NCI-H2081 treated with DMSO at 0.1 percent for 48 hours (cell line): ENCODE results near the gene TMSB15B.
"Not testable (repeated sequence)": the region's sequence is repeated elsewhere in the genome, so short reads cannot be mapped to it uniquely, and the experiment has no call there.

Experiments
- DNase-seq: peaks from one replicate; lab custom pipeline; 2025; lab: John Stamatoyannopoulos, UW

The TMSB15B gene

GRCh38 chrX:103962411-103963278, at the start of gene TMSB15B:
Gene TMSB15B, plus strand, starts transcription at chrX:103962627.
- DNase-seq = not testable (repeated sequence)

- DNase-seq = no peak
Measured at GRCh38 chrX:103913356-103914020, 48.9 kb upstream of the TMSB15B start.

GRCh38 chrX:103918050-103918449, 44.4 kb upstream of the TMSB15B start:
- peak; percentile 22 for DNase-seq

- peak; percentile 49 for DNase-seq
Measured at GRCh38 chrX:103918571-103919269, 43.7 kb upstream of the TMSB15B start.

- DNase-seq = peak; percentile 34
Measured at GRCh38 chrX:103919270-103919637, 43.2 kb upstream of the TMSB15B start.

GRCh38 chrX:103920515-103920914, 41.9 kb upstream of the TMSB15B start:
- not testable (repeated sequence) for DNase-seq

DNA sequence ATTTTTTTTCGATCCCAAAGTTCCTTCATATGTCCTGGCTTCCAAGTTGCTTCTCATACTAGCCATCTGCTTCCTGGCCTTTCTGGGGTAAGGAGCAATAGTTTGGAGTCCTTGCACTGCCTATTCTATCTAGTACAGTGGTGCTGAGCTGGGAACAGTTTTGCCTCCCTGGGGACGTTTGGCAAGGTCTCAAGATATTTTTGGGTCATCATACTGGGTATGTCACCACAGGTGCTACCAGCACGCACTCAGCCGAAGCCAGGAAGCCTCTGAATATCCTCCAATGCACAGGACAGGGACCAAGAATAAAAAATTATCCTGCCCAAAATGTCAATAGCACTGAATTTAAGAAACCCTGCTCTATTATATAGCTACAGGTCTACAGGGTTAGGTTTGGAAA, 35.4 kb upstream of the TMSB15B start:
- no peak for DNase-seq

DNA sequence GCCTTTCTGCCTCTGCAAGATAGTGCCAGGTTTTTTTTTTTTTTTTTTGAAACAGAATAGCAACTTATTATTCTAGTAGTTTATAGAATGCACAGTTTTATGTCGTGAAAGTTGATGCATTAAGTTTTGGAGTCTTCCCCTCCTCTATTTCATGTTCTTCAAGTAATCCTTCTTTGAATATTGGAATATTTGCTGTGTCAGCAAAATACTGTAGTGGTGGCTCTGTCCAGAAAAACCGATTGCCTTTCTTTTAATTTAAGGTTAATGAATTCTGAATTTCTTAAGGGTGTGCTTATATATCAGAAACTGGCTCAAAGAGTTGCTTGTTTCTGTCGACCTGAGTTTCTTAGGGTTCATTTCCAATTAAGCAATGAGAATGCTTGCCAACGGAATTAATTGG, 34.8 kb upstream of the TMSB15B start:
- DNase-seq = no peak

- DNase-seq = no peak
Measured at GRCh38 chrX:103932133-103932532, 30.3 kb upstream of the TMSB15B start.

- DNase-seq = not testable (repeated sequence)
Measured at GRCh38 chrX:103940257-103940656, 22.2 kb upstream of the TMSB15B start.

DNA sequence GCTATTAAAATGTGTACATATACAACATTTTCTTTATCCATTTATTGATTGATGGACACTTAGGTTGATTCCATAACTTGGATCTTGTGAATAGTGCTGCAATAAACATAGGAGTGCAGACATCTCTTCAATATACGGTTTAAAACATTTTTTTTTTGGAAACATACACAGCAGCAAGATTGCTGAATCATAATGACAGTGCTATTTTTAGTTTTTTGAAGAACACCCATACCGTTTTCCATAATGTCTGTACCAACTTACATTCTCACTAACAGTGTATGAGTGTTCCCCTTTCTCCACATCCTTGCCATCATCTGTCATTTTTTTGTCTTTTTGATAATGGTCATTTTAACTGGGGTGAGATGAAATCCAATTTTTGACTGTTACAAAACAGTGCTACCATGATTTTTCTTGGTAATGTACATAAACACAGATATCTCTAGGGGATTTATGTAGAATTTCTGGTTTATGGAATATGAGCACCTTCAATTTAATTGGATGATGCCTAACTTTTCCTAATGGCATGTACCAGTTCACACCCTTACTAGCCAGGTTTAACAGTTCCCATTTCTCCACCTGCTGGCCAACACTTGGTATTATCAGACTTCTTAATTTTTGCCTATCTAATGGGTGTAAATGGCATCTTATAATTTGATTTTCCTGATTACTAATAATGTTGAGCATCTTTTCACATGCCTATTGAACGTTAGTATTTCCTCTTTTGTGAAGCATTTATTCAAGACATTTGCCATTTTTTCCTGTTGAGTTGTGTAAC, 21.0 kb upstream of the TMSB15B start:
- DNase-seq = no peak

DNA sequence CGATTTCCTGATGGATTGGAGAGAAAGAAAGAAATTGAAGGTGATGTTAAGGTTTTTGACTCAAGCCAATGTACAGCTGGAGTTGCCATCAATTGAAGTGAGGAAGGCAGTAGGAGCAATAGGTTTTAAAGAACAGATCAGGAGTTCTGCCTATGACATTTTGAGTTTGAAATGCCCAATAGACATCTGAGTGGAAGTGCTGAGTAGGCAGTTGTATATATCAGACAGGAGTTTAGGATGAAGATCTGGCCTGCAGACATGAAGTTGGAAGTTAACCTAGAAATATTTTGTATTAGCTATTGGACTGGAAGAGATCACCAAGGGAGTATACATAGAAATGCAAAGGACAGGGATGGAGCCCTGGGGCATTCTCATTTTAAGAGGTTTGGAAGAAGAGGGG, 12.9 kb upstream of the TMSB15B start:
- DNase-seq = no peak

DNA sequence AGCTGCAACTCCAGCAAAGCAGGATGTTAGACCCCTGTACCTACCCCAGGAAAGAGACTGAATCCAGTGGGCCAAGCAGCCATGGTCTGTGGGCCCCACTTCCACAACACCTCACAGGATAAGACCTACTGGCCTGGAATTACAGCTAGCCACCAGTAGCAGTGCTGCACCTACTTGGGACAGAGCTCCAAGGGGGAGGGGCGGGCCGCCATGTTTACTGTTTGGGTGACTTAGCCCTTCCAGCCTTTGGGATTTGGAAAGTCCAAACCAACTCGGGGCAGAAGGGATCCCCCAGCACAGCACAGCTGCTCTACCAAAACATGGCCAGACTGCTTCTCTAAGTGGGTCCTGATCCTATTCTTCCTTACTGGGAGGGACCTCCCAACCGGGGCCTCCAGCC, 9.1 kb upstream of the TMSB15B start:
- no peak for DNase-seq

DNA sequence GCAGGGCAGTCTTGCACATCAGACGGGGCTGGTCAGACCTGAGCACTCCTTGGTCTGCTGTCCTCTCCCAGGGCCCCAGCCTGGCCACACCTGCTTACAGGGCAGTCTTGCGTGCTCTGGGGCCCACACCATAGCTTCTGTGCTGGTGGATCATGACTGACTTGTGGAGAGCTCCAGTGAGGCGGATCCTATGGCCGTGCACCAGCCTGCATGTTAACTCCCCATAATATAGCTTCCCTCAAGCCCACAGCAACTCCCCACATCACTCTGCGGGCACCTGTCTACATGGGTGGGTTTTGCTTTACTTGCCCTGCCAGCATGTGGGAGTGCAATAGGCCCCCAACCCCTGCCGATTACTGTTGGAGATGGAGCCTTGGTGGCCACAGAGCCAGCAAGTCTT, 8.2 kb upstream of the TMSB15B start:
- no peak for DNase-seq

DNA sequence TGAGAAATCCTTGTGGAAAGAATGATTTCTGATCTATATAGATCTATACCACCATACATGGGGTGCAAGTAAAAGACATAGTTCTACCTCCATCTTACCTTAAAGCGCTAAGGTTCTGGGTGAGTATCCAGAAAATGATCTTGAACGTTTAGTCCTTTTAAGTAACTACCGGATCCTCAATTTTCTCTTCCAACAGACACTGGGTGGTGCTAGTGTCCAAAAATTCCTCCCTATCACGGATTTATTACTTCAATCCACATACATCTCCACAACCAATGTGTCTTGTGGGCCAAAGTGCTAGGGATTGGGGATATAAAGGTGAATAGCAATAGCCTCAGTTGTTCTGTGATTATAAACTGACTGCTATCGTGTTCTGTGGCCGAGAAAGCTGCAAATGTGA, 1.8 kb upstream of the TMSB15B start:
- DNase-seq = not testable (repeated sequence)

- not testable (repeated sequence) for DNase-seq
Measured at GRCh38 chrX:103983508-103983907, 21.1 kb downstream of the TMSB15B start.

DNA sequence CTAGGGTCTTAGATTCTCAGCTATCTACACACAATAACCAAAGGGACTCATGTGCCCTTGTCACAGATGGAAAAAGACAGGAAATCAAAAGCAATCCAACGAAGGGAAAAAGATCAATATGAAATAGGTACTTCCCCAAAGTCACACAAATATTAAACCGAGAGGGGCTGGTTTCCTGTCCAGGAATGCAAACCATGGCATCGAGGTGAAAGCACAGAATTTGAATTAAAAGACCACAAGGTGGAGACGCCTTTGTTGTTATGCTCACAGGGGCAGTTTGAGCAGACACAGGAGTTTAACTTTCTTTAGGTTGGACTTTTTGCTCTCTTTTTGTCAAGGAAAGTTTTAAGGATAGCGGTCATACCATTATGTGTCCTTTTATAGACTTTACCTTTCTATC, 36.8 kb downstream of the TMSB15B start:
- DNase-seq = no peak

DNA sequence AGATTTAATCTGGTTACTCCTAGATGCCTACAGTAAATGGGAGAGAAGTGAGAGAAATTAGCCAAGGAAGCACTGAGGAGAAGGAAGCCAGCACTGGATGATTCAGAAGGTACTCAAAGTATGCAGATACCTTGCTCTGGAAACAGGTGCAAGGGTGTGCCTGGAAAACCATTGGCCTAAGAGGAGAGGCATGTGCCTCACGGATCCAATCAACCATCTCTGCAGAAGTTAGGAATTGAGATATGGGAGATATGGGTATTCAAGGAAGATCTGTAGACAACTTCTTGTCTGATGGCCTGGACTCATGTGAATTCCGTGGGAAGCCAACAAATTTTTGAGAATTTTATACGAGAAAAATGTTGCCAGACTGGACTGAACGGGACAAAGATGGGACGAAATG, 46.4 kb downstream of the TMSB15B start:
- no peak for DNase-seq

GRCh38 chrX:104013158-104013557, 50.7 kb downstream of the TMSB15B start:
- DNase-seq = no peak

GRCh38 chrX:104013606-104014005, 51.2 kb downstream of the TMSB15B start, which contains the start of gene H2BW1:
Gene H2BW1, minus strand, starts transcription at chrX:104013708. Its CDS starts 132 bp downstream, at chrX:104013576.
- no peak for DNase-seq

GRCh38 chrX:104015576-104015975, 53.1 kb downstream of the TMSB15B start:
- not testable (repeated sequence) for DNase-seq
